ENCODE measurements around the gene DGLUCY.
"Not testable (repeated sequence)": the region's sequence is repeated elsewhere in the genome, so short reads cannot be mapped to it uniquely, and the experiment has no call there.

The DGLUCY gene

GRCh38 chr14:91111443-91111842, 2.4 kb upstream of the DGLUCY start:
- DNase-seq (ENCODE audit: low read depth), result no peak

GRCh38 chr14:91112194-91112593, 1.7 kb upstream of the DGLUCY start:
- no peak for DNase-seq (ENCODE audit: low read depth)

GRCh38 chr14:91114079-91115065, 499 bp downstream of the DGLUCY start:
- peak; percentile 25 for DNase-seq (ENCODE audit: low read depth)

- DNase-seq (ENCODE audit: low read depth), result no peak
These were observed 2.3 kb downstream of the DGLUCY start for GRCh38 chr14:91115986-91116770.

GRCh38 chr14:91116913-91117588, 3.2 kb downstream of the DGLUCY start:
- DNase-seq (ENCODE audit: low read depth), result no peak

- no peak for DNase-seq (ENCODE audit: low read depth)
These were observed 4.1 kb downstream of the DGLUCY start for GRCh38 chr14:91117960-91118359.

GRCh38 chr14:91118511-91119068, 4.7 kb downstream of the DGLUCY start:
- no peak for DNase-seq (ENCODE audit: low read depth)

GRCh38 chr14:91119556-91120311, 5.9 kb downstream of the DGLUCY start:
- DNase-seq (ENCODE audit: low read depth), result peak; percentile 59

- no peak for DNase-seq (ENCODE audit: low read depth)
These were observed 9.3 kb downstream of the DGLUCY start for GRCh38 chr14:91123201-91123600.

- not testable (repeated sequence) for DNase-seq (ENCODE audit: low read depth)
These were observed 10.8 kb downstream of the DGLUCY start for GRCh38 chr14:91124406-91125270.

- no peak for DNase-seq (ENCODE audit: low read depth)
These were observed 11.4 kb downstream of the DGLUCY start for GRCh38 chr14:91125271-91125660.

GRCh38 chr14:91125801-91126200, 11.9 kb downstream of the DGLUCY start:
- no peak for DNase-seq (ENCODE audit: low read depth)

GRCh38 chr14:91126761-91127160, 12.9 kb downstream of the DGLUCY start:
- DNase-seq (ENCODE audit: low read depth), result no peak

- no peak for DNase-seq (ENCODE audit: low read depth)
These were observed 13.5 kb downstream of the DGLUCY start for GRCh38 chr14:91127401-91127801.

GRCh38 chr14:91127924-91128323, 14.1 kb downstream of the DGLUCY start:
- no peak for DNase-seq (ENCODE audit: low read depth)

GRCh38 chr14:91128699-91129098, 14.8 kb downstream of the DGLUCY start:
- DNase-seq (ENCODE audit: low read depth), result no peak

- DNase-seq (ENCODE audit: low read depth), result no peak
These were observed 15.4 kb downstream of the DGLUCY start for GRCh38 chr14:91129261-91129660.

GRCh38 chr14:91135039-91135438, 21.2 kb downstream of the DGLUCY start:
- no peak for DNase-seq (ENCODE audit: low read depth)

GRCh38 chr14:91138511-91139359, 24.9 kb downstream of the DGLUCY start:
- no peak for DNase-seq (ENCODE audit: low read depth)

All from GM04503 (cell line).